ENCODE data around the gene CFAP221.
A peak's percentile ranks its signal among the peaks of the same experiment; 100 is the strongest.

Gene CFAP221

DNA sequence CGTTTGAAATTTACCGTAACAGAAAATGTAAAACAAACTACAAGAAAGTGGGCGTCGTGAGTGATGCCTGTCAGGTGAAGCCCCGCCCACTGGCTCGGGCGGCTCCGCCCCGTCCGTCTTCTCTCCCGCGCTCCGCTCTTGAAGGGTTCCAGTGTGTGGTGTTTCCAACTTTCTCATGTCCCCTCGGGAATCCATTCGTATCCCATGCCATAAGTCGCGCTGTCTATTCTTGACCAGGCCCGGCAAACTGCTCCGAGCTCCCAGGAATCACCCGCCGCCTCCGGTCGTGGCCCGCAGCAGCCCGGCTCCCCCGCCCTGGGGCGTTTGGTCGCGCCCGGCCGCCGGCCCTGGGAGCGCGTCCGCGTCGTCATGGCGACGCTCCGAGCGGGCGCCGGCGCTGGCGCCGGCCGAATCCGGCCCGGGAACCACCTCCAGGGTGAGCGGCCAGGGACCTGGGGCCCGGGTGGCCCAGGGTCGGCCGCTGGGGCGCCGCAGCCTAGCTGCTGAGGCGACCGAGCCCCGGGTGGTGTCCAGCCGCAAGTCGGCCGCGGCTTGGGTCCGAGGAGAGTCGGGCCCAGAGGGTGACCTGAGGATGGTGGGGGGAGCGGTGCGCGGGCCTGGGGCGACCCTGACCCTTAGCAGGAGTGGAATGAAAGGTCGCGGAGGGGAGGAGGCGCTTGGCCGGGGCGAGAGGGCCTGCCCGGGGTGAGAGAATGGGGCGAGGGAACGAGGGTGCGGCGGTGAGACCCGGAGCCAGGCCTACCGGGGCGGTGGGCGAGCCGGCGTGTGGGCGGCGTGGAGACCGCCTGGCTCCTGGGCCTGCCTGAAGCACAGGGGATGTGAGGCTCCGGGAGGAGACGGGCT, at the start of gene CFAP221:
Gene CFAP221, plus strand, starts transcription at position 375 of the 864 bp plus-strand sequence. CDS start 1,683 bp downstream, outside the sequence.
- peak; percentile 64 for DNase-seq (ENCODE audit: extremely low spot score)
- TF ChIP-seq, protein P1, sequence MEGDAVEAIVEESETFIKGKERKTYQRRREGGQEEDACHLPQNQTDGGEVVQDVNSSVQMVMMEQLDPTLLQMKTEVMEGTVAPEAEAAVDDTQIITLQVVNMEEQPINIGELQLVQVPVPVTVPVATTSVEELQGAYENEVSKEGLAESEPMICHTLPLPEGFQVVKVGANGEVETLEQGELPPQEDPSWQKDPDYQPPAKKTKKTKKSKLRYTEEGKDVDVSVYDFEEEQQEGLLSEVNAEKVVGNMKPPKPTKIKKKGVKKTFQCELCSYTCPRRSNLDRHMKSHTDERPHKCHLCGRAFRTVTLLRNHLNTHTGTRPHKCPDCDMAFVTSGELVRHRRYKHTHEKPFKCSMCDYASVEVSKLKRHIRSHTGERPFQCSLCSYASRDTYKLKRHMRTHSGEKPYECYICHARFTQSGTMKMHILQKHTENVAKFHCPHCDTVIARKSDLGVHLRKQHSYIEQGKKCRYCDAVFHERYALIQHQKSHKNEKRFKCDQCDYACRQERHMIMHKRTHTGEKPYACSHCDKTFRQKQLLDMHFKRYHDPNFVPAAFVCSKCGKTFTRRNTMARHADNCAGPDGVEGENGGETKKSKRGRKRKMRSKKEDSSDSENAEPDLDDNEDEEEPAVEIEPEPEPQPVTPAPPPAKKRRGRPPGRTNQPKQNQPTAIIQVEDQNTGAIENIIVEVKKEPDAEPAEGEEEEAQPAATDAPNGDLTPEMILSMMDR (IDR thresholded peaks at IDR 0.05; ENCODE audit: control extremely low read depth, extremely low read depth, low read depth, missing control alignments) = no peak
- POLR2A ChIA-PET = no interaction called here
- CTCF ChIA-PET = no interaction called here

DNA sequence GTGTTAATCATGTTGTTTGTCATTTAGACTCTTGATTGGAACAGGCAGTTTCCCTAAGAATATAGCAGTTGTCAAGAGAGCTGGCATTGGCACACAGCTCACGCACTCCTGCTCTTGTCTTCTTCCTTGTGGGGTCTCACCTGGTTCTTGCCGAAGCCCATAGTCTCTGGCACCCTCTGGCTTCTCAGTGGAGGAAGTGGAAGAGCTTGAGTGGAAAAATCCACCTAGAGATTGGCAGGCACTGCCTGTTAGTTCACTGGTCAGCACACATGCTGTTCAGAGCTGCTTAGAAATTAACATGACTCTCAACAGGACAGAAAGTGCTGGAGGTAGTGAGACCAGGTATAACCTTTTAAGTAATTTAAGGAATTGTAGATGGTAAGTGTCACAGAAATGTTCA, 48.3 kb upstream of the CFAP221 start:
- DNase-seq (ENCODE audit: extremely low spot score) = no peak
- CTCF ChIA-PET = interaction anchor here (0.9 to 2.5 kb wide), 4 partner anchors 9 to 70 kb away, joined by 3 to 7 read pairs (median 4); no protein-coding TSS in a partner anchor
- TF ChIP-seq, protein P1 (IDR thresholded peaks at IDR 0.05; ENCODE audit: control extremely low read depth, extremely low read depth, low read depth, missing control alignments) = no peak
- POLR2A ChIA-PET = no interaction called here

DNA sequence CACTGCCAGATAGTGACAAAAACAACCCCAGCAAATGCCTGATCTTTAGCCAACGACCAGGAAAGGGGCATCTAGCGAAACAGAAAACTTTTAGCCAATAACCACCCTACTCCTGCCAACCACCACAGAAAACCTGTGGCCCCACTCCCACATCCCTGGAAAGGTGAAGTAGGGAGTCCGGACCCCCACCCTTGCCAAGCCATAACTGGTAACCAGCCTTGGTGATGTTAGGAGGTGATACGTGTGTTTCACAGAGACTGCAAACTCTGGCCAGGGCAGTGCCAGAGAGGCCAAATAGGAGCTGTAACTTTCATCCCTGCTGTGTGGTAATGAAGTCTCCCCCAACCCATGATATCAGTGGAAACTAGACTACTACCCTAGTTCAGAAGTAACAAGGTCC, 47.6 kb upstream of the CFAP221 start:
- no peak for DNase-seq (ENCODE audit: extremely low spot score)
- TF ChIP-seq, protein P1 (IDR thresholded peaks at IDR 0.05; ENCODE audit: control extremely low read depth, extremely low read depth, low read depth, missing control alignments) = no peak
- POLR2A ChIA-PET = no interaction called here
- CTCF ChIA-PET = interaction anchor here (0.9 to 1.2 kb wide), 3 partner anchors 10 to 69 kb away, joined by 3 to 5 read pairs (median 3); no protein-coding TSS in a partner anchor

DNA sequence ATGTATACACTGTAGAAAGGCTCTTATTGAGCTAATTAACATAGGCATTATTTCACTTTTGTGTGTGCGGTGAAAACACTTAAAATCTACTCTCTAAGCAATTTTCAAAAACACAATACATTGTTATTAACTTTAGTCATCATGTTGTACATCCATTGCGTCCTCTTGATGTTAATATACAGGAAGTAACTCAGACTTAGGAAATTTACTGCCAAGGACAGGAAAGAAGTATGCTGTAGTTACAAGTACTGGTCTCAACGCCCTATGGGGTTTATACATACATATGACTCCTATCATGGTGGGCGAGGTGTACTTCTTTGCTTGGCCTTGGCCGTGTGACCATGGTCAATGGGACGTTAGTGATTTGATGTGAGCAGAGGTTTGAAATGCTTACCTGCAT, 35.5 kb upstream of the CFAP221 start:
- TF ChIP-seq, protein P1 (IDR thresholded peaks at IDR 0.05; ENCODE audit: control extremely low read depth, extremely low read depth, low read depth, missing control alignments) = no peak
- ChIA-PET POLR2A (no interaction called here), CTCF (interaction anchor here (1.1 kb wide), 1 partner anchor 9 kb away, joined by 5 read pairs; no protein-coding TSS in a partner anchor)
- no peak for DNase-seq (ENCODE audit: extremely low spot score)

DNA sequence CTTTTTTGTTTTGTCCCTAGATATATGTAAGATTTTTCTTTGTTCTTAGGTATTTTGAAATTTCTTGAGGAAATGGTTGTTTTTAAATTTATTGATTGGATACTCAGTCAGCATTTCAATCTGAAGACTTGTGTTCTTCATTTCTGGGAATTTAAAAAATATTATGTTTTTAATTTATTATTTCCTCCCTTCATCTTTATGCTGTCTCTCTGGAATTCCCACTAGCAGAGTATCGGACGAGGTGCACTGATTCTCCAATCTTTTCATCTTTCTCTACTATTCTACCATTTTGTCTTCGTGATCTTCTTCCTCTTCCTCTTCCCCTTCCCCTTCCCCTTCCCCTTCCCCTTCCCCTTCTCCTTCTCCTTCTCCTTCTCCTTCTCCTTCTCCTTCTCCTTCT, 32.3 kb upstream of the CFAP221 start:
- ChIA-PET POLR2A (no interaction called here), CTCF (no interaction called here)
- TF ChIP-seq, protein P1 (IDR thresholded peaks at IDR 0.05; ENCODE audit: control extremely low read depth, extremely low read depth, low read depth, missing control alignments) = no peak
- no peak for DNase-seq (ENCODE audit: extremely low spot score)

DNA sequence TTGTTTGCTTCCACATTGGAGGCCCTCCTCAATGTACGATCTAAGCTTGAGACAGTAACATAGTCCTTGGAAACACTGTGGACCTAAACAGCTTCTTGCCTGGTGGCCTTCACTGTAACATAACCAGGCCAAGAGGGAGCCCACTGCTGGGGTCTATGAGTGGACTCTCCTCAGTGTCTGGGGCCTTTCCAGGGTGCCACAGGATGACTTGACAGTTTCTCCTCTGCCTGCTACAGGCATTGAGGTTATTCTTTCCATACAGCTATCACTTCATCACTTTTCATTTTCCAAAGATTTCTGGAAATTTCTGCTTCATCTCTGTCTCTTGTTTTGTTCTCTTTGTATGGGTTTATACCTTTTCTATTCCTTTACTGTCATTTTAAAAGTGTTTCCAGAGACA, 31.3 kb upstream of the CFAP221 start:
- TF ChIP-seq, protein P1 (IDR thresholded peaks at IDR 0.05; ENCODE audit: control extremely low read depth, extremely low read depth, low read depth, missing control alignments) = no peak
- DNase-seq (ENCODE audit: extremely low spot score) = no peak
- ChIA-PET CTCF (no interaction called here), POLR2A (no interaction called here)
